Retinal pigment epithelial cell (primary cell): Measurements from ENCODE around the gene PNLIPRP2.

Source experiments
- DNase-seq: peaks from one replicate; pipeline ENCODE4 v3.0.0-alpha.2; 2010; ENCODE audit warnings: low read depth
- H3K4me3 ChIP-seq: 2 replicates; pipeline ENCODE4 v1.5.1; 2011; ENCODE audit warnings: mild to moderate bottlenecking, low read length, control low read depth, moderate library complexity
- CTCF ChIP-seq: conservative IDR thresholded peaks from 2 replicates; pipeline ENCODE4 v1.5.1; 2011; ENCODE audit warnings: low read depth, low read length, control low read depth, inconsistent platforms

PNLIPRP2 gene

GRCh38 chr10:116688241-116688711, 67.5 kb downstream of the PNLIPRP2 start:
- TF ChIP-seq CTCF = no peak
- no peak for DNase-seq

GRCh38 chr10:116688741-116689495, 68.2 kb downstream of the PNLIPRP2 start:
- TF ChIP-seq CTCF = no peak
- DNase-seq = no peak
- H3K4me3 ChIP-seq = no peak overlapping the region

More at GRCh38 chr10:116688241-116688711, 67.5 kb downstream of the PNLIPRP2 start:
- no peak overlapping the region for H3K4me3 ChIP-seq

GRCh38 chr10:116689744-116690143, 69.0 kb downstream of the PNLIPRP2 start:
- no peak for DNase-seq
- TF ChIP-seq CTCF = no peak

GRCh38 chr10:116690356-116691322, 69.9 kb downstream of the PNLIPRP2 start:
- TF ChIP-seq CTCF = no peak
- H3K4me3 ChIP-seq = no peak overlapping the region
- no peak for DNase-seq

More at GRCh38 chr10:116689744-116690143, 69.0 kb downstream of the PNLIPRP2 start:
- H3K4me3 ChIP-seq = no peak overlapping the region

GRCh38 chr10:116691635-116692034, 70.9 kb downstream of the PNLIPRP2 start:
- DNase-seq = no peak
- TF ChIP-seq CTCF = no peak
- H3K4me3 ChIP-seq = no peak overlapping the region

GRCh38 chr10:116692225-116692624, 71.5 kb downstream of the PNLIPRP2 start:
- no peak for DNase-seq
- no peak overlapping the region for H3K4me3 ChIP-seq
- TF ChIP-seq CTCF = no peak
